ENCODE results near the gene FZD7. TPM values are rescaled to one million over a fixed set of nuclear protein-coding genes. Genes with fewer than 3 reads are reported as not detected.

FZD7 gene
- total RNA-seq, 1 donor from 2014 or later = 1.3 TPM

- H3K9me3 Mint-ChIP-seq = no peaks in the 10 kb centered on the region
- intact Hi-C loops (cut with micrococcal nuclease) = no loop called here
- no peak for DNase-seq
- H3K27ac Mint-ChIP-seq = no peak overlapping the region
- H3K4me1 Mint-ChIP-seq = no peaks in the 10 kb centered on the region
- no peaks in the 10 kb centered on the region for H3K36me3 Mint-ChIP-seq (ENCODE audit: low read depth)
- no peak overlapping the region for H3K4me3 Mint-ChIP-seq
- peaks cover 38% of the 10 kb centered on the region for H3K27me3 Mint-ChIP-seq
These were observed 18.0 kb downstream of the FZD7 start for GRCh38 chr2:202051499-202052161.

DNA sequence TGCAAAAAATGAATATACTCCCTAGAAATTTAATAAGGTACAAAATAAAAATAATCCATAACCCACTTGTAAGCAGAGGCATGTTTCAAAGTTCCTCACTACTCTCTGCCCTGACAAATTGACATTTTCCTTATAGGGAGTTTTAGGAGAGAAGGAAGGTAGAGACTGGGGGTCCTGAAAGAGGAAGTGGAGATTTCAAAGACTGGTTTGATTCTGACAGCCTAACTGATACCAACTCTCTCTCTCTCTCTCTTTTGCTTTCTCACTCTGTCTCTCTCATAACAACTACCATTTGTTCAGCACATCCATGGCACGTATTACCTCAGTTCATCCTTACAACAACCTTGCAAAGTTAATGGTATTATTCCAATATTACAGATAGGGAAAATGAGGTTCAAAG, 18.6 kb downstream of the FZD7 start:
- no peak overlapping the region for H3K4me3 Mint-ChIP-seq
- no peak overlapping the region for H3K27ac Mint-ChIP-seq
- H3K36me3 Mint-ChIP-seq (ENCODE audit: low read depth) = no peaks in the 10 kb centered on the region
- no peak for DNase-seq
- intact Hi-C loops (cut with micrococcal nuclease) = no loop called here
- peaks cover 38% of the 10 kb centered on the region for H3K27me3 Mint-ChIP-seq
- no peaks in the 10 kb centered on the region for H3K9me3 Mint-ChIP-seq
- no peaks in the 10 kb centered on the region for H3K4me1 Mint-ChIP-seq

GRCh38 chr2:202054679-202055078, 21.0 kb downstream of the FZD7 start:
- no peaks in the 10 kb centered on the region for H3K4me1 Mint-ChIP-seq
- peaks cover 42% of the 10 kb centered on the region for H3K27me3 Mint-ChIP-seq
- no peak for DNase-seq
- H3K27ac Mint-ChIP-seq = no peak overlapping the region
- intact Hi-C loops (cut with micrococcal nuclease) = no loop called here
- H3K9me3 Mint-ChIP-seq = no peaks in the 10 kb centered on the region
- H3K36me3 Mint-ChIP-seq (ENCODE audit: low read depth) = no peaks in the 10 kb centered on the region
- no peak overlapping the region for H3K4me3 Mint-ChIP-seq

GRCh38 chr2:202056611-202057010, 23.0 kb downstream of the FZD7 start:
- H3K36me3 Mint-ChIP-seq (ENCODE audit: low read depth) = no peaks in the 10 kb centered on the region
- H3K4me3 Mint-ChIP-seq = no peak overlapping the region
- no peaks in the 10 kb centered on the region for H3K4me1 Mint-ChIP-seq
- intact Hi-C loops (cut with micrococcal nuclease) = no loop called here
- H3K27me3 Mint-ChIP-seq = peaks cover 36% of the 10 kb centered on the region
- H3K9me3 Mint-ChIP-seq = no peaks in the 10 kb centered on the region
- no peak for DNase-seq
- H3K27ac Mint-ChIP-seq = no peak overlapping the region

DNA sequence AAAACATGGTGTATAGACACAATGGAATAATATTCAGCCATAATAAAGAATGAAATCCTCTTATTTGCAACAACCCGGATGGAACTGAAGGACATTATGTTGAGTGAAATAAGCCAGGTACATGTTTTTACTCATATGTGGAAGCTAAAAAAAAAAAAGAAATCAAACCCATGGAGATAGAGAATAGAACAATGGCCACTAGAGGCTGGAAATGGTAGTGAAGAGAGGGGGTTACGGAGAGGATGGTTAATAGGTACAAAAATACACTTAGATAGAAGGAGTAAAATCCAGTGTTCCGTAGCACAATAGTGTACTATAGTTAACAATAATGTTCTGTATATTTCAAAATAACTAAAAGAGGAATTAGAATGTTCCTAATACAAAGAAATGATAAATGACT, 26.6 kb downstream of the FZD7 start:
- H3K27ac Mint-ChIP-seq = no peak overlapping the region
- no peak overlapping the region for H3K4me3 Mint-ChIP-seq
- no peaks in the 10 kb centered on the region for H3K36me3 Mint-ChIP-seq (ENCODE audit: low read depth)
- intact Hi-C loops (cut with micrococcal nuclease) = no loop called here
- DNase-seq = no peak
- H3K9me3 Mint-ChIP-seq = no peaks in the 10 kb centered on the region
- peaks cover 27% of the 10 kb centered on the region for H3K27me3 Mint-ChIP-seq
- H3K4me1 Mint-ChIP-seq = peaks cover 4% of the 10 kb centered on the region

DNA sequence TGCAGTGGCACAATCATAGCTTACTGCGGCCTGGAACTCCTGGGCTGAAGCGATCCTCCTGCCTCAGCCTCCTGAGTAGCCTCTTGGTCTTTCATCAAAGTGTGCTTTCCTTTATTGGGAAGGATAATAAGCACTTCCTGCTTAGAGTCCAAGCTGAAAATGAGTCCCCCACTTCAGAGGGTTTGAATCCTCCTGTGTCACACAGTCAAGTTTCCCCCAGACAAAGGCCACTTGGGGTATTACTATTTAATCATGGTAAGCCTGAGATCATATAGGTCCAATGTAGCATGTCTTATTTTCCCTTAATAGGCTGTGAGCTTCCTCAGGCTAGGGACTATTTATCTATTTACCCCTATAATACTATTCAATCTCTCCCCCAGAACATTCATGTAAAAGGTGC, 28.0 kb downstream of the FZD7 start:
- Mint-ChIP-seq H3K27me3 (peaks cover 21% of the 10 kb centered on the region), H3K4me3 (no peak overlapping the region), H3K27ac (no peak overlapping the region), H3K9me3 (no peaks in the 10 kb centered on the region), H3K4me1 (peaks cover 4% of the 10 kb centered on the region), H3K36me3 (ENCODE audit: low read depth) (no peaks in the 10 kb centered on the region)
- intact Hi-C loops (cut with micrococcal nuclease) = no loop called here
- DNase-seq = no peak

DNA sequence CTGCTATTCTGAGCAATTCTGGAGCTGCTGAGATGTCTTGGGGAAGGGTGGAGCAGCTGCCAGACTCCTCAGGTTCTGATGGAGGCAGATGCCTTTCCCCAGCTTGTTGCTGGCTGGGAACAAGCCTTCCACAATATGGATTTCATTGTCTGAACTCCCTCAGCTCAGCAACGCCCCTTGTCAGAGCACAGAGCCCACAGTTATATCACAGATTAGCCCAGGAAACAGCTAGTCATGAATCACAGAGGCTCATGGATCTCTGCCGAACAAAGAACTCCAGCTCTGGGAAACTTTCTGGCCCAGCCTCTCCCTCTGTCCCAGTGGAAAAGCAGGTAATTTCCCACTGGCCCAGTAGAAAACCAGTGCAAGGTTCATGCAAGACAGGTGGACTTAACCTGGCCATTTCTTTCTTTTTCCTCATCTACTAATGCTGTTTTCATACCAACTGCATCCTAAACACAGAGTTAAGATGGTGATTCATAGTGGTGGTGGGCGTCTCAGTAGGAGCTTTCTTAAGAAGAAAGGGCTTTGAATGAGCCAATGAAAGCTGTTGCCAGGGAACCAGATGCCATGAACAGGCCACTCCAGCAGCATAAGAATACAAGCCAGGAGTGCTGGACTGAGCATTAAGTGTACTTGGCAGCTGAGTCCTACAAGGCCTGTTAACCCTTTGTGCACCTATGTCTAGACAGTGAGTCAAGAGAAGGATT, 30.7 kb downstream of the FZD7 start:
- Mint-ChIP-seq H3K27ac (no peak overlapping the region), H3K4me3 (no peak overlapping the region), H3K9me3 (no peaks in the 10 kb centered on the region), H3K4me1 (peaks cover 4% of the 10 kb centered on the region), H3K27me3 (peaks cover 16% of the 10 kb centered on the region), H3K36me3 (ENCODE audit: low read depth) (no peaks in the 10 kb centered on the region)
- intact Hi-C loops (cut with micrococcal nuclease) = no loop called here
- no peak for DNase-seq

- Mint-ChIP-seq H3K27me3 (peaks cover 12% of the 10 kb centered on the region), H3K9me3 (no peaks in the 10 kb centered on the region), H3K36me3 (ENCODE audit: low read depth) (no peaks in the 10 kb centered on the region), H3K27ac (no peak overlapping the region), H3K4me1 (peaks cover 4% of the 10 kb centered on the region), H3K4me3 (no peak overlapping the region)
- DNase-seq = no peak
- intact Hi-C loops (cut with micrococcal nuclease) = no loop called here
These were observed 31.2 kb downstream of the FZD7 start for GRCh38 chr2:202064881-202065230.

DNA sequence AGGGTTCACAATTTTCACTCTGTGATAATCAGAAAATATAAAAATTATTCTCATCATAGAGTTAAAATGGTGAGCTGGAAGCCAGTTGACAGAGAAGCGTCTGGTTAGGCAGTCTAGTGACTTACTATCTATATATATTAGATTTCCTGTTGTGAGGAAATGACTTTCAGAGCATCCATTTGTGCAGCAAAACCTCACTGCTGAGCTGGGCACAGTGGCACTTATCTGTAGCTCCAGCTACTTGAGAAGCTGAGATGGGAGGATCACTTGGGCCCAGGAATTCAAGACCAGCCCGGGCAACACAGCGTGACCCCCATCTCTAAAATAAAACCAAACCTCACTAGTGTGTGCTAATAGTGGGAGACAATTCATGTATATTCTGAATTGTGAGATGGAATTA, 32.2 kb downstream of the FZD7 start:
- intact Hi-C loops (cut with micrococcal nuclease) = no loop called here
- peaks cover 9% of the 10 kb centered on the region for H3K27me3 Mint-ChIP-seq
- H3K4me1 Mint-ChIP-seq = peaks cover 4% of the 10 kb centered on the region

DNA sequence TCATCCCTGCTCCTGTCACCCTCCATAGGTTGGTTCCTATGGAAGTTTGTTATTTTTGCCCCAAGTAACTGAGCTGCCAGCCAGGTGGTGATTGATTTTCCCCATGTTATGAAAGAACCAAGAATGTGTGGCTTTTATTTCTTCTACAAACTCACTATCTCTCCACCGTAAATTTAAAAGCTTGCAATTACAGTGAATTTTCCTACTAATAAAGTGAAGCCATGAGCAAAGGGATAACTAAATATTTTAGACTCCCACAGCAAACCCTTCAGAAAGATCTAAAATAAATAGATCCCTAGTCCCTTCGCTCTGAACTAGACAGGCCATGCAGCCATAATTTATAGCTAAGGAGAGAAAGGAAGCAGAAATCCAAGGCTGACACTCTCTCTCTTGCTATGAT, 33.2 kb downstream of the FZD7 start:
- Mint-ChIP-seq H3K27me3 (peaks cover 9% of the 10 kb centered on the region), H3K9me3 (no peaks in the 10 kb centered on the region), H3K27ac (no peak overlapping the region), H3K4me1 (peaks cover 4% of the 10 kb centered on the region), H3K4me3 (no peak overlapping the region), H3K36me3 (ENCODE audit: low read depth) (no peaks in the 10 kb centered on the region)
- intact Hi-C loops (cut with micrococcal nuclease) = no loop called here
- no peak for DNase-seq

More for the DNA sequence above, 32.2 kb downstream of the FZD7 start:
- DNase-seq = no peak
- Mint-ChIP-seq H3K4me3 (no peak overlapping the region), H3K36me3 (ENCODE audit: low read depth) (no peaks in the 10 kb centered on the region), H3K9me3 (no peaks in the 10 kb centered on the region), H3K27ac (no peak overlapping the region)

- intact Hi-C loops (cut with micrococcal nuclease) = no loop called here
- Mint-ChIP-seq H3K4me3 (no peak overlapping the region), H3K4me1 (peaks cover 4% of the 10 kb centered on the region), H3K36me3 (ENCODE audit: low read depth) (no peaks in the 10 kb centered on the region), H3K9me3 (no peaks in the 10 kb centered on the region), H3K27me3 (peaks cover 7% of the 10 kb centered on the region), H3K27ac (no peak overlapping the region)
- no peak for DNase-seq
These were observed 33.9 kb downstream of the FZD7 start for GRCh38 chr2:202067589-202067988.

DNA sequence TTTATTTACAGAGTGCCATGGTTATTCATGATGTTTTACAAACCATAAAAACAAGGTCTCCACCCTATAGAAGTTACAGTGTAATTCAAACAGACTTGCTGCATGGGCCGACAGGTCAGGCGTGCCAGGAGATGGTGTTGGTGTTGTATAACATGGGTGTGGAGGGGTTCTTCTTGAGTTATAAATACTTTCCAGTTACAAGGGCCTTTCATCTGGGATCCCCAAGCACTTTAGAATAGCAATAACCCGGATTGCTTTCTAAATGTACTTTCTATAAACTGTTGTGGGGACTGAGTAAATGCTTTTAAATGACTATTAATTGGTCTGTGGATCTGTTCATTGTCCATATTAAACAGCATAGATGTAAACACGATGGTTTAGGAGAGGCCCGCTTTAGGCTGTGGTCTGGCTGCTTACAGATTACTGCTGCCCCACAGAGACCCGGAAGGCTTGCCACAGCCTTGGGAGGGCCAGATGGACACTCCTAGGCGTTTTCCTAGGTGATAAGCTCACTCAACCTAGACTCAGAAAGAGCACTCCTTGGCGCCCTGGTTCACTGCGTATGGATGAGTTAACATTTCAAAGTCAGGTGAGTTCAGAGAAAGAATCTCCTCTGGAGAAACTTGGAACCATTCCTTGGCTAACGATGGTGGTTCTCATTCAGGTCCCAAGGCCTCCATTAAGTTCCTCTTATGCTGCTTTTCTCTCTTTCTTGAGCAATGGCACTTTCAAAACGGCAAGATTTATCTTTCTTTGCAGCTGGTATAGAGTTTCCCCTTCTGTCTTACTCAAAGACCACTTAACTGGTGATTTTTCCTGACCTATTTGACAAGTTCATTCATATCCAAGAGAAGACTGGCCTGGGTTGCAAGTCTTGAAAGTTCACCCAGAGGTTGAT, 35.8 kb downstream of the FZD7 start:
- no peak overlapping the region for H3K4me3 Mint-ChIP-seq
- H3K36me3 Mint-ChIP-seq (ENCODE audit: low read depth) = no peaks in the 10 kb centered on the region
- no peaks in the 10 kb centered on the region for H3K9me3 Mint-ChIP-seq
- DNase-seq = no peak
- peaks cover 6% of the 10 kb centered on the region for H3K27me3 Mint-ChIP-seq
- intact Hi-C loops (cut with micrococcal nuclease) = no loop called here
- H3K27ac Mint-ChIP-seq = no peak overlapping the region
- H3K4me1 Mint-ChIP-seq = peaks cover 2% of the 10 kb centered on the region

DNA sequence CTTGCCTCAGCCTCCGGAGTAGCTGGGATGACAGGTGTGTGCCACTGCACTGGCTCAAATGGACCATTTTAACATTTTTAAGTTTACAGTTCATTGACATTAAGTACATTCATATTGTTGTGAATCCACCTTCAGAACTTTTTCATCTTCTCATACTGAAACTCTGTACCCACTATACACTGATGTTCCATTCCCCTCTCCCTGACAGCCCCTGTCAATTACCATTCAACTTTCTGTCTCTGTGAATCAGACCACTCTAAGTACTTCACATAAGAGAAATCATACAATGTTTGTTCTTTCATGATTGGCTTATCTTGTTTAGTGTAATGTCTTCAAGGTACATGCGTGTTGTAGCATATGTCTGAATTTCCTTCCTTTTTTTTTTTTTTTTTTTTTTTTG, 37.5 kb downstream of the FZD7 start:
- H3K36me3 Mint-ChIP-seq (ENCODE audit: low read depth) = no peaks in the 10 kb centered on the region
- H3K9me3 Mint-ChIP-seq = no peaks in the 10 kb centered on the region
- intact Hi-C loops (cut with micrococcal nuclease) = no loop called here
- DNase-seq = no peak
- H3K27me3 Mint-ChIP-seq = peaks cover 10% of the 10 kb centered on the region
- H3K4me1 Mint-ChIP-seq = no peaks in the 10 kb centered on the region
- no peak overlapping the region for H3K4me3 Mint-ChIP-seq
- no peak overlapping the region for H3K27ac Mint-ChIP-seq

DNA sequence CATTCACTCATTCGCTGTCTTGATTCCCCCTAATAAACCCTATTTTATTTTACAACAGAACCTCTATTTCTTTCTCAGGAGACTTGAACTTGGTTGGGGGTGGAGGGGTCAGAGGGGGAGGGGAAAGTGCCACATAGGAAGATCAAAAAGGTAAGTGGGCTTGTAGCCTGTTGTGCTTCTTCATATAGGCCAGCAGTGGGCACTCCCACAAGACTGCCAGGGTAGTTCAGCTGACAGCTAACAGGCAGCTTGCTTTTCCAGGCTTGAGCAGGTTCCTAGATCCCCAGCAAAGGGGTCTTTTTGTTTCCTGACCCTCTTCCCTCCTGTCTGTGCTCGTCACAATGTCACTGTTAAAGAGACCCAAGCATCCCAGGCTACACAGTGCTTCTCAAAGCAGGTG, 38.6 kb downstream of the FZD7 start:
- Mint-ChIP-seq H3K27ac (no peak overlapping the region), H3K27me3 (peaks cover 6% of the 10 kb centered on the region), H3K4me1 (no peaks in the 10 kb centered on the region), H3K4me3 (no peak overlapping the region), H3K36me3 (ENCODE audit: low read depth) (no peaks in the 10 kb centered on the region), H3K9me3 (no peaks in the 10 kb centered on the region)
- intact Hi-C loops (cut with micrococcal nuclease) = no loop called here
- DNase-seq = no peak
